HG03520 (cell line): ENCODE results near the gene MIEF1.

Experiments
- ATAC-seq: cut with Tn5 transposase; IDR thresholded peaks from one replicate; pipeline ENCODE4 v1.9.1; 2021; ENCODE audit warnings: mild to moderate bottlenecking, moderate library complexity; ENCODE audit not compliant: unreplicated experiment

Gene MIEF1

GRCh38 chr22:39470451-39471291 is 31.4 kb upstream of the MIEF1 start:
- ATAC-seq = no peak

GRCh38 chr22:39471381-39472141 is 30.5 kb upstream of the MIEF1 start:
- ATAC-seq = no peak

GRCh38 chr22:39472570-39473556 is 29.2 kb upstream of the MIEF1 start:
- ATAC-seq = no peak

GRCh38 chr22:39473851-39474250 is 28.2 kb upstream of the MIEF1 start:
- no peak for ATAC-seq

- ATAC-seq = no peak
Observed at GRCh38 chr22:39474351-39475111, 27.6 kb upstream of the MIEF1 start.

GRCh38 chr22:39475337-39475736 is 26.8 kb upstream of the MIEF1 start:
- ATAC-seq = no peak

GRCh38 chr22:39475902-39476301 is 26.2 kb upstream of the MIEF1 start:
- ATAC-seq = no peak

GRCh38 chr22:39476664-39477063 is 25.4 kb upstream of the MIEF1 start:
- no peak for ATAC-seq

- no peak for ATAC-seq
Observed at GRCh38 chr22:39477542-39477941, 24.5 kb upstream of the MIEF1 start.

- no peak for ATAC-seq
Observed at GRCh38 chr22:39478441-39478850, 23.6 kb upstream of the MIEF1 start.

- ATAC-seq = no peak
Observed at GRCh38 chr22:39479254-39479653, 22.8 kb upstream of the MIEF1 start.

- ATAC-seq = no peak
Observed at GRCh38 chr22:39480557-39480956, 21.5 kb upstream of the MIEF1 start.

- no peak for ATAC-seq
Observed at GRCh38 chr22:39481054-39481453, 21.0 kb upstream of the MIEF1 start.

GRCh38 chr22:39481595-39481994 is 20.5 kb upstream of the MIEF1 start:
- no peak for ATAC-seq

GRCh38 chr22:39482768-39483167 is 19.3 kb upstream of the MIEF1 start:
- ATAC-seq = no peak

GRCh38 chr22:39486951-39487825 is 14.9 kb upstream of the MIEF1 start:
- ATAC-seq = no peak

- ATAC-seq = no peak
Observed at GRCh38 chr22:39487826-39488520, 14.1 kb upstream of the MIEF1 start.

GRCh38 chr22:39488563-39489083 is 13.5 kb upstream of the MIEF1 start:
- no peak for ATAC-seq
